ENCODE measurements around the gene CTAGE9.
"Not testable (repeated sequence)": the region's sequence is repeated elsewhere in the genome, so short reads cannot be mapped to it uniquely, and the experiment has no call there.

Gene CTAGE9

GRCh38 chr6:131754715-131755567 lies 44.1 kb upstream of the CTAGE9 start:
- TF ChIP-seq CREB5 (CRISPR knock-in tag; IDR thresholded peaks at IDR 0.05; ENCODE audit: low read depth): no peak
- TF ChIP-seq ZFP3 (CRISPR knock-in tag; IDR thresholded peaks at IDR 0.05): no peak
- no peak for TF ChIP-seq POU6F1 (CRISPR knock-in tag; IDR thresholded peaks at IDR 0.05; ENCODE audit: borderline replicate concordance, low read depth)
- TF ChIP-seq ARNTL (CRISPR knock-in tag; IDR thresholded peaks at IDR 0.05; ENCODE audit: borderline replicate concordance, low read depth): no peak
- TF ChIP-seq OSR1 (CRISPR knock-in tag; IDR thresholded peaks at IDR 0.05): no peak
- TF ChIP-seq ZNF70 (CRISPR knock-in tag; IDR thresholded peaks at IDR 0.05): no peak
- TF ChIP-seq PPARA (CRISPR knock-in tag; IDR thresholded peaks at IDR 0.05; ENCODE audit: borderline replicate concordance): no peak
- no peak for TF ChIP-seq BACH2 (CRISPR knock-in tag; IDR thresholded peaks at IDR 0.05; ENCODE audit: borderline replicate concordance)
- no peak for TF ChIP-seq TCF4 (CRISPR knock-in tag; IDR thresholded peaks at IDR 0.05; ENCODE audit: borderline replicate concordance)
- no peak for TF ChIP-seq RARB (CRISPR knock-in tag; IDR thresholded peaks at IDR 0.05)
- ATAC-seq: no peak

GRCh38 chr6:131754088-131754487 lies 43.3 kb upstream of the CTAGE9 start:
- TF ChIP-seq OSR1 (CRISPR knock-in tag; IDR thresholded peaks at IDR 0.05) (no peak), CSRNP3 (CRISPR knock-in tag; IDR thresholded peaks at IDR 0.05) (no peak), POU6F1 (CRISPR knock-in tag; IDR thresholded peaks at IDR 0.05; ENCODE audit: borderline replicate concordance, low read depth) (no peak), PATZ1 (CRISPR knock-in tag; IDR thresholded peaks at IDR 0.05; ENCODE audit: borderline replicate concordance) (no peak), ZFP30 (CRISPR knock-in tag; IDR thresholded peaks at IDR 0.05) (no peak), ZFP3 (CRISPR knock-in tag; IDR thresholded peaks at IDR 0.05) (no peak), CREB5 (CRISPR knock-in tag; IDR thresholded peaks at IDR 0.05; ENCODE audit: low read depth) (no peak), ZNF565 (CRISPR knock-in tag; conservative IDR thresholded peaks at IDR 0.05; ENCODE audit: low read depth) (no peak), ZNF8 (CRISPR knock-in tag; IDR thresholded peaks at IDR 0.05) (no peak), RARB (CRISPR knock-in tag; IDR thresholded peaks at IDR 0.05) (no peak), CSDC2 (CRISPR knock-in tag; IDR thresholded peaks at IDR 0.05) (no peak), ZNF70 (CRISPR knock-in tag; IDR thresholded peaks at IDR 0.05) (no peak), ISL1 (CRISPR knock-in tag; IDR thresholded peaks at IDR 0.05) (no peak), GLIS3 (CRISPR knock-in tag; IDR thresholded peaks at IDR 0.05) (no peak), ESRRG (CRISPR knock-in tag; IDR thresholded peaks at IDR 0.05) (no peak), ZC3H10 (CRISPR knock-in tag; IDR thresholded peaks at IDR 0.05) (no peak), BACH2 (CRISPR knock-in tag; IDR thresholded peaks at IDR 0.05; ENCODE audit: borderline replicate concordance) (no peak), TCF4 (CRISPR knock-in tag; IDR thresholded peaks at IDR 0.05; ENCODE audit: borderline replicate concordance) (no peak), TOX (CRISPR knock-in tag; IDR thresholded peaks at IDR 0.05; ENCODE audit: borderline replicate concordance) (no peak), ARNTL (CRISPR knock-in tag; IDR thresholded peaks at IDR 0.05; ENCODE audit: borderline replicate concordance, low read depth) (no peak)
- ATAC-seq: no peak

GRCh38 chr6:131751012-131751715 lies 40.3 kb upstream of the CTAGE9 start:
- not testable (repeated sequence) for ATAC-seq
